A673 (cell line): ENCODE measurements around the gene MEGF6.

Experiments
- CTCF ChIP-seq: fragments of 300-800, 200-600 bp; sonication (generic); conservative IDR thresholded peaks from 2 replicates; pipeline ENCODE4 v1.5.1; 2017; ENCODE audit warnings: low read depth, mild to moderate bottlenecking, antibody characterized with exemption, low read length, moderate library complexity, mixed read lengths
- EZH2 ChIP-seq: fragments of 200-600 bp; sonication (generic); IDR thresholded peaks from 2 replicates; pipeline ENCODE4 v1.6.1; 2017; ENCODE audit warnings: borderline replicate concordance, low read depth, mild to moderate bottlenecking, mixed read lengths, antibody characterized with exemption, low read length; ENCODE audit not compliant: poor library complexity, severe bottlenecking

GRCh38 chr1:3472088-3472850 lies 139.0 kb downstream of the MEGF6 start:
- TF ChIP-seq EZH2, result no peak
- TF ChIP-seq CTCF, result no peak; the same call in 1 of the 2 replicates
